Chondrocyte (in vitro differentiated cells): ENCODE measurements around the gene LIX1L. TPM values are rescaled to one million over a fixed set of nuclear protein-coding genes. Genes with fewer than 3 reads are reported as not detected.

Source experiments
- DNase-seq: peaks from one replicate; pipeline ENCODE4 v3.0.0; 2021; ENCODE audit warnings: mixed read lengths, low spot score
- H3K27ac Mint-ChIP-seq: one replicate; pipeline ENCODE4 v1.8.0; 2021; ENCODE audit warnings: mild to moderate bottlenecking, moderate library complexity, mixed read lengths; ENCODE audit not compliant: unreplicated experiment
- H3K27me3 Mint-ChIP-seq: 2 replicates; pipeline ENCODE4 v1.8.0; 2021; ENCODE audit warnings: low read depth, mixed read lengths
- H3K36me3 Mint-ChIP-seq: 2 replicates; pipeline ENCODE4 v1.8.0; 2021; ENCODE audit warnings: low read depth, mixed read lengths
- H3K4me1 Mint-ChIP-seq: 2 replicates; pipeline ENCODE4 v1.8.0; 2021; ENCODE audit warnings: low read depth, mild to moderate bottlenecking, mixed read lengths
- H3K4me3 Mint-ChIP-seq: one replicate; pipeline ENCODE4 v1.8.0; 2021; ENCODE audit warnings: mild to moderate bottlenecking, moderate library complexity, mixed read lengths; ENCODE audit not compliant: unreplicated experiment
- H3K9me3 Mint-ChIP-seq: 2 replicates; pipeline ENCODE4 v1.8.0; 2021; ENCODE audit warnings: low read depth, mixed read lengths
- total RNA-seq: library from RNA; stranded (reverse); gene quantifications from 3 replicates; pipeline ENCODE4 v1.2.1, GENCODE V29; 2021
- TF ChIP-seq, protein P1 (sequence below): fragments of 200-600 bp; sonication (generic); IDR thresholded peaks from 2 replicates; pipeline ENCODE4 v1.5.0; 2021; ENCODE audit warnings: antibody characterized with exemption, mild to moderate bottlenecking, moderate library complexity

LIX1L gene
- total RNA-seq, 1 donor from 2014 or later = 50.3 TPM

DNA sequence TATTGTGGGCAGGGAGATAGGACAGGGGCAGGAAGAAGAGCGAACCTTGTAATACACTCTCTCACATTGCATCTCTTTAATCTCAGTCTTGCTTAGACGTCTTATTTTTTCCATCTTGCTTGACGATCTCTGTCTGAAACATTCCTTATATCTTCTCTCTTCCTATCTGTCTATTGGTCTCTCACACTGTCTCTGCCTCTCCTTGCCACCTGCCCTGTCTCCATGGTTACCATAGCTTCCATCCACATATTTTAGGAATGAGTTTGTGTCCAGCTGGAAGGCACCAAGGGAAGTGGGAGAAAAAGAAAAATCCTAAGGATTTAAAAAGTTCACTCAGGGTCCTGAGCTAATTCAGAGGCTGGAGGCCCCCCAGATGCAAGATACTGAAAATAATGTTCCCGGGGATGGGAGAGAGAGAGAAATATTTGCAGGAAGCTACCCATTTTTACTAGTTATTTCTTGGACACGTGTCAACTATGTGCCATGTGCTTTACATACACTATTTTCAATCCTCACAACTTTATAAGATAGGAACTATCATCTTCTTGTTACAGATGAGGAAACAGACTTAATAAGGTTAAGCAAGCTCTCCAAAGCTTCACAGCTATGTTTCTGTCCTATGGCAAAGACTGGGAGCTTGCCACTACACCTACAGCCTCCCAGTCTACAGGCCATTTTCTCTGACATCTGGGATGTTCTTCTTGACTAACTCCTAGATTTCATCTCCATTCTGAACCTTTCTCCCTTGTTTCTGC is 5.6 kb upstream of the LIX1L start:
- TF ChIP-seq, protein P1, sequence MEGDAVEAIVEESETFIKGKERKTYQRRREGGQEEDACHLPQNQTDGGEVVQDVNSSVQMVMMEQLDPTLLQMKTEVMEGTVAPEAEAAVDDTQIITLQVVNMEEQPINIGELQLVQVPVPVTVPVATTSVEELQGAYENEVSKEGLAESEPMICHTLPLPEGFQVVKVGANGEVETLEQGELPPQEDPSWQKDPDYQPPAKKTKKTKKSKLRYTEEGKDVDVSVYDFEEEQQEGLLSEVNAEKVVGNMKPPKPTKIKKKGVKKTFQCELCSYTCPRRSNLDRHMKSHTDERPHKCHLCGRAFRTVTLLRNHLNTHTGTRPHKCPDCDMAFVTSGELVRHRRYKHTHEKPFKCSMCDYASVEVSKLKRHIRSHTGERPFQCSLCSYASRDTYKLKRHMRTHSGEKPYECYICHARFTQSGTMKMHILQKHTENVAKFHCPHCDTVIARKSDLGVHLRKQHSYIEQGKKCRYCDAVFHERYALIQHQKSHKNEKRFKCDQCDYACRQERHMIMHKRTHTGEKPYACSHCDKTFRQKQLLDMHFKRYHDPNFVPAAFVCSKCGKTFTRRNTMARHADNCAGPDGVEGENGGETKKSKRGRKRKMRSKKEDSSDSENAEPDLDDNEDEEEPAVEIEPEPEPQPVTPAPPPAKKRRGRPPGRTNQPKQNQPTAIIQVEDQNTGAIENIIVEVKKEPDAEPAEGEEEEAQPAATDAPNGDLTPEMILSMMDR = no peak
- no peak for DNase-seq
- Mint-ChIP-seq H3K9me3 (peaks cover 3% of the 10 kb centered on the region), H3K4me3 (peak overlapping the region; percentile 88), H3K27me3 (no peaks in the 10 kb centered on the region), H3K36me3 (peaks cover 2% of the 10 kb centered on the region), H3K4me1 (peaks cover 57% of the 10 kb centered on the region), H3K27ac (peak overlapping the region; percentile 97)

DNA sequence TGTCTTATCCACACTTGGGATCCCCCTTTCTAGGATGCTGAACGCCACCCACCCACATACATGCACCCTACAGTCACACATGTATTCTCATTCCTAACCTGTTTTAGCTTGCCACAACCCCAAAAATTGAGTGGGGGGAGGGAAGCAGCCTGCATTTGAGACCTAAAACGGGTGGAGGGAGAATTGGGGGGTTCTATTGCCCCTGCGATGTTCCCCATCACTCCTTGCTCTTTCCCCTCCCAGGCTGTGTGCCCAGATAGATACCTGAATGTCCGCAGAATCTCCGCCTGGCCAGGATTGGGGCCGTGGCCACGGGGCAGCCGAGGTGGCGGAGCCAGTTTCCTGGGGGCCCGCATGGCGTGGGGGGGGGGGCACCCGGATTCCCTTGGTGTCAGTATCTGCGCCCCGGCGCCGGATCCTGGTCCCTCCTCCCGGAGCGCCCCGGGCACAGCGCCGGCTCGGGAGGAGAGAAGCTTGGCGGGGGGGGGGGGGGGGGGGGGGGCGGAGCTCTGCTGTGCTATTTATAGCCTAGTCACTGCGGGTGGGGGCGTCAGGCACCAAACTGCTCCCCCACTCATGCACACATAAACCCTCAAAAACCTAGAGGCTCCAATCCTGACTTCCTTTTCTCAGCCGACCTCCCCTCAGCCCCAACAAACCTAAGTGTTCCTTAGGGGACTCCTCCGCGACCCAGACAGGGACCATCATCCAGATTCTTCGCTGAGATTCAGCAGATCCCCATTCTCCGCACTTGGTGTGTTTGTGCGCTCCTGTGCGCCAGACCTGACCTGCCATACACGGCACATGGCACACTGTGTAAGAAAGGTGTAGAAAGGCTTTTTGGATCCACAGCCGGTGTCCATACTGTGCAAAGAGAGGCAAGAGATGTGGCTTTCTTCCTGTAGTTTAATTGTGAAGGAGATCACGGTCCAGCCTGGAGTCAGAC is 4.6 kb upstream of the LIX1L start:
- Mint-ChIP-seq H3K27ac (peak overlapping the region; percentile 97), H3K36me3 (peaks cover under 1% of the 10 kb centered on the region), H3K4me1 (peaks cover 63% of the 10 kb centered on the region), H3K27me3 (no peaks in the 10 kb centered on the region), H3K9me3 (peaks cover 1% of the 10 kb centered on the region), H3K4me3 (peak overlapping the region; percentile 84)
- TF ChIP-seq, protein P1 = no peak
- no peak for DNase-seq

DNA sequence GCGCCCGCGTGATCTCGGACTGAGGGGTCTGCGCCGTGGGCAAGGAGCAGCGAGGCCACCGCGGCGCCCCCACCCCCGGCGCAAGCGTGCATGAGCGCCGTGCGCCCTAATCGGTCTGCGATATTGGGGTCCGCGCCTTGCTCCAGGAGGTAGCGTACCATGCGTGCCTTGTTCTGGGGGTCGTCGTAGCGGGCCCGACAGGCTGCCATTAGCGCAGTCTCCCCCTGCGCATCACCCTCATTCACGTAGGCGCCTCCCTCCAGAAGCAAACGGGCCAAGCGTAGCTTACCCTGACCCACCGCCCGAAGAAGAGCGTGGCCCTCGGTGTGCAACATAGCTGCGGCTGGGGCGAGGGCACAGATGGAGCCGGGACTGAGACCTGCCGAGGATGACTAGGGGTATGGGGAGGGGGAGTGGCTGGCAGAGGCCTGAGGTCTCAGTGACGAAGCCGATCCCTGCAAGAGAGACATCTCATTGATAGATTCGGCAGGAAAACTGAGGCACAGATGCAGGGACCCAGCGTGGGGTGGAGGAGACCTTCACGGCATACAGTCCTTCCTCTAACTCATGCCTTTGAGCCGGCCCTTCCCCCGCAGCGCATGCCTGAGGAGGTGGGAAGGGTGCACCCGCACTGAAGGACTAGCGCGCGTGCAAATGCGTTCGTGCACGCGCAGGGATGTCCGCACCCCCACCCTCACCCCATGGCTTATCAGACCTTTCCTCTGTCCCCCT is 3.8 kb upstream of the LIX1L start:
- TF ChIP-seq, protein P1 = no peak
- Mint-ChIP-seq H3K4me3 (peak overlapping the region; percentile 84), H3K4me1 (peaks cover 70% of the 10 kb centered on the region), H3K27ac (peak overlapping the region; percentile 57), H3K27me3 (no peaks in the 10 kb centered on the region), H3K9me3 (no peaks in the 10 kb centered on the region), H3K36me3 (no peaks in the 10 kb centered on the region)
- no peak for DNase-seq

DNA sequence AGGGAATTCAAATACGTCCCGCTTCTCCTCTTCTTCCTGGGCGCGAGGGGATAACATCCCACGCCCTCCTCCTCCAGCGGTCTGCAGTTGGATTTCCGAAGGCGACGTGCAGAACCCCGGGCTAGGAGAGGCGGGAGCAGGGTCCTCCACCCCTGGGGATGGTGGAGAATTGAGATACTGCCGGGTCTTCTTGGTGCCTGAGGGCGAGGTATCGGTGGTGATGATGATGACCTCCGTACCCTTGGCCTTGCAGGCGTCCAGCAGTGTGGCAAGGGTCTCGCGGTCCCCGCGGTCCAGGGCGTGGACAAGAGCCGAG is 3.2 kb upstream of the LIX1L start:
- peaks cover 75% of the 10 kb centered on the region for H3K4me1 Mint-ChIP-seq
- DNase-seq = no peak
- peak overlapping the region; percentile 84 for H3K4me3 Mint-ChIP-seq
- TF ChIP-seq, protein P1 = no peak
- peak overlapping the region; percentile 83 for H3K27ac Mint-ChIP-seq
- H3K9me3 Mint-ChIP-seq = no peaks in the 10 kb centered on the region
- no peaks in the 10 kb centered on the region for H3K36me3 Mint-ChIP-seq
- no peaks in the 10 kb centered on the region for H3K27me3 Mint-ChIP-seq
